Gastrocnemius medialis (tissue), 4 donors: Measurements from ENCODE around the gene KCNE3.

ENCODE experiments used
- CTCF ChIP-seq, 5 experiments: fragments of 450-650 bp in 3 of 5; fragments of 200-600 bp in 2 of 5; sonication (generic) in 2 of 5; IDR thresholded peaks in 4 of 5; conservative IDR thresholded peaks in 1 of 5; 1 replicate in 4 of 5; 2 replicates in 1 of 5; pipeline ENCODE4 v1.5.1; 2016 to 2019; ENCODE audit warnings: antibody characterized with exemption in 5 of 5, mild to moderate bottlenecking in 3 of 5, moderate library complexity in 3 of 5
- POLR2A ChIP-seq, 2 donors: fragments of 450-650 bp; IDR thresholded peaks; one replicate each; pipeline ENCODE4 v1.6.1; 2017; ENCODE audit warnings: antibody characterized with exemption in 2 of 2, mild to moderate bottlenecking in 2 of 2, moderate library complexity in 2 of 2

DNA sequence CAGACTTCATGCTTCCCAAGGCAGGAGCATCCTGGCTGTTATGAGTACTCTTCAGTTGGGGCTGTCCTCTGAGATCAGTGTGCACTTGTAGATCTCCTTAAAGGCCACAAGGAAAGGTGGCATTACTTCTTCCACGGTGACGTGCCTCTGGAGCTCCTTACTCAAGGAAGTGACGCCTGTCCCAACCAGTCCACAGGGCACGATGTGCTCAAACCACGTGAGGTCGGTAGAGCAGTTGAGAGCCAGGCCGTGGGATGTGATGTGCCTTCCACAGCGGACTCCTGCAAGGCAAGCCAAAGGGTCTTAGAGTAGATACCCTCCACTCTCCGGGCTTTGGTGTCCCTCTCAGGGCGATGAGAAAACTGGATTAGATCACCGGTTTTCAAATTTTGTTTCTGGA lies 24.7 kb upstream of the KCNE3 start:
- TF ChIP-seq POLR2A (IDR thresholded peaks at IDR 0.05): no peak
- no peak for TF ChIP-seq CTCF (IDR thresholded peaks at IDR 0.05 in 4 of 5, conservative IDR thresholded peaks at IDR 0.05 in 1 of 5)
